Measurements from ENCODE around the gene TICAM2. TPM values are rescaled to one million over a fixed set of nuclear protein-coding genes. Genes with fewer than 3 reads are reported as not detected.
A peak's percentile ranks its signal among the peaks of the same experiment; 100 is the strongest.

Gene TICAM2
- total RNA-seq, 1 experiment from 2014 or later, result 2.1 TPM

DNA sequence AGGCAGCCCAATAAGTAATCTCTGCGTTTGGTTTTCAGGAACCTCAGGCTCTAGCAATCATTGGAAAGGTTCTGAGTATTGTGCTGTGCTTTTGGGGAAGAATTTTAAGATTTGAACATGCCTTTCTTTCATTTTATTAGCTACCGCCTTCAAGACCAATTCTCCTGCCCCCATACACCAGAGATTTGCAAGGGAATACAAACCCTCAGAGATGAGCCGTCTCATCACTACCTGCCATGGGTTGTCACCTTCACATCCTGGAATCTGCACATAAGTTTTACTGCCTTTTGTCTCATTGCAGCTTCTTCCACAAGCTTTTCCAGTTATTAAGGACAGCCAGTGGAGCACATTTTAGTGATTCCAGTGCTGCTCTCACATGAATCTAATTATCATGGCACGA is 35.2 kb upstream of the TICAM2 start:
- Mint-ChIP-seq H3K36me3 (ENCODE audit: insufficient read depth, unreplicated experiment) (no peaks in the 10 kb centered on the region), H3K27ac (ENCODE audit: unreplicated experiment) (no peak overlapping the region), H3K27me3 (ENCODE audit: unreplicated experiment) (no peaks in the 10 kb centered on the region), H3K4me3 (ENCODE audit: low read depth, unreplicated experiment) (no peak overlapping the region), H3K9me3 (ENCODE audit: low read depth, unreplicated experiment) (no peaks in the 10 kb centered on the region), H3K4me1 (ENCODE audit: low read depth, unreplicated experiment) (no peaks in the 10 kb centered on the region)
- CTCF ChIA-PET, result no interaction called here
- intact Hi-C loops (cut with micrococcal nuclease; ENCODE audit: unreplicated experiment), result no loop called here
- BruUV-seq (replicated peaks), result no TSS peak
- TF ChIP-seq, protein P1, sequence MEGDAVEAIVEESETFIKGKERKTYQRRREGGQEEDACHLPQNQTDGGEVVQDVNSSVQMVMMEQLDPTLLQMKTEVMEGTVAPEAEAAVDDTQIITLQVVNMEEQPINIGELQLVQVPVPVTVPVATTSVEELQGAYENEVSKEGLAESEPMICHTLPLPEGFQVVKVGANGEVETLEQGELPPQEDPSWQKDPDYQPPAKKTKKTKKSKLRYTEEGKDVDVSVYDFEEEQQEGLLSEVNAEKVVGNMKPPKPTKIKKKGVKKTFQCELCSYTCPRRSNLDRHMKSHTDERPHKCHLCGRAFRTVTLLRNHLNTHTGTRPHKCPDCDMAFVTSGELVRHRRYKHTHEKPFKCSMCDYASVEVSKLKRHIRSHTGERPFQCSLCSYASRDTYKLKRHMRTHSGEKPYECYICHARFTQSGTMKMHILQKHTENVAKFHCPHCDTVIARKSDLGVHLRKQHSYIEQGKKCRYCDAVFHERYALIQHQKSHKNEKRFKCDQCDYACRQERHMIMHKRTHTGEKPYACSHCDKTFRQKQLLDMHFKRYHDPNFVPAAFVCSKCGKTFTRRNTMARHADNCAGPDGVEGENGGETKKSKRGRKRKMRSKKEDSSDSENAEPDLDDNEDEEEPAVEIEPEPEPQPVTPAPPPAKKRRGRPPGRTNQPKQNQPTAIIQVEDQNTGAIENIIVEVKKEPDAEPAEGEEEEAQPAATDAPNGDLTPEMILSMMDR (IDR thresholded peaks at IDR 0.05; ENCODE audit: unreplicated experiment), result no peak
- DNase-seq, result no peak

DNA sequence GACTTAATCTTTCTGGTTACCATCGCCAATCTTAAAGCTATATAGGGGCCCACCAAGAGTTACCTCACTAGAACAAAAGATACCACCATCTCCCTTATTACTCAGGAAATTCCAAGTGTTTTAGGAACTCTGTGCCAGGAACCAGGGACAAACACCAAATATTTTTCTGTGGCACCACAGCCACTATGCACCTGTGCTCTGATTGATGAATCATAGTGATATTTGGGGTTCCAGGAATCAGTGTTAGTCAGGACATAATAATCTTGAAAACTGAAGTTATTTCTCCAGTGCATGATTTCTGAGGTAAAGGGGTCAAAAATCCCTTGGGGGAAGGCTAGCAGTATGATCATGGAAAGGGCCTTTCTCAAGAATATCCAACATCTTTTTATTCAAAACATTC is 33.7 kb upstream of the TICAM2 start:
- H3K4me1 Mint-ChIP-seq (ENCODE audit: low read depth, unreplicated experiment), result no peaks in the 10 kb centered on the region
- intact Hi-C loops (cut with micrococcal nuclease; ENCODE audit: unreplicated experiment), result no loop called here
- no peak overlapping the region for H3K4me3 Mint-ChIP-seq (ENCODE audit: low read depth, unreplicated experiment)
- no peaks in the 10 kb centered on the region for H3K36me3 Mint-ChIP-seq (ENCODE audit: insufficient read depth, unreplicated experiment)
- TF ChIP-seq, protein P1 (IDR thresholded peaks at IDR 0.05; ENCODE audit: unreplicated experiment), result no peak
- CTCF ChIA-PET, result interaction anchor here (1.1 kb wide), 1 partner anchor 8 kb away, joined by 3 read pairs; no protein-coding TSS in a partner anchor
- H3K27me3 Mint-ChIP-seq (ENCODE audit: unreplicated experiment), result no peaks in the 10 kb centered on the region
- no TSS peak for BruUV-seq (replicated peaks)
- no peaks in the 10 kb centered on the region for H3K9me3 Mint-ChIP-seq (ENCODE audit: low read depth, unreplicated experiment)
- H3K27ac Mint-ChIP-seq (ENCODE audit: unreplicated experiment), result no peak overlapping the region
- DNase-seq, result no peak

DNA sequence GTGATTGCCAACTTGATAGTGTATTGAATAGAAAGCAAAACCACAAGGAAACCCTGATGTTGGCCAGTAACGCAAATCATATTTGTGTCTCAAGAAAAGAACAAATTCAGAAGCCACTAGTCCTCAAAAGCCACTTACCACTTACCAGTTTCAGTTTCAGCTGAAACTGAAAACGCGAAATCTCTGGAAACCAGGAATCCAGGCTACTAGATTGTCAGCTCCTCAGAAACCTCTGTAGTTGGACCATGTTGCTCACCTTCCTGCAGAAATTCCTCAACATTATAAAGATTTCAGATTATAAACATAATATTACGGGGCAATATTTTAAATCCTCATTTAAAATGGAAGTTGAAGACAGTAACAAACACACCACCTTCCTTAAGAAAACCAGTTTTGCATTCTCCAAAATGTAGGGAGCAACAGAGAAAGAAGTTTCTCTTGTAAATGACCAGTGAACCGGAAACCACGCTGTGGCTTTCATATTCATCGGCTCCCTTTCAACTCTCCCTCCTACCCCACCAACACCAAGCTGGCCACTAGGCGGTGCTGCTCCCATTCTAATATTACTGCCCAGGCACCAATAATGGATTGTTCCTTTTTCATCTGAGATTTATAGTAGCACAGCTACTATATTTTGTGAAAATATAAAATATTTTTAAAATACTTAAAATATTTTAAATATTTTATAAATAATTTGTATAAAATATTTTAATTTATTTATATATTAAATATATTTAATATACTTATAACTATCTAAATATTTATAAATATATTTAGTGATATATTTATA is 32.3 kb upstream of the TICAM2 start:
- TF ChIP-seq, protein P1 (IDR thresholded peaks at IDR 0.05; ENCODE audit: unreplicated experiment), result peak; percentile 86
- TSS peak; percentile 57 for BruUV-seq (replicated peaks)
- peak; percentile 91 for DNase-seq
- no peaks in the 10 kb centered on the region for H3K36me3 Mint-ChIP-seq (ENCODE audit: insufficient read depth, unreplicated experiment)
- peak overlapping the region; percentile 68 for H3K27ac Mint-ChIP-seq (ENCODE audit: unreplicated experiment)
- peak overlapping the region; percentile 36 for H3K4me3 Mint-ChIP-seq (ENCODE audit: low read depth, unreplicated experiment)
- intact Hi-C loops (cut with micrococcal nuclease; ENCODE audit: unreplicated experiment), result loop anchor here (1.0 to 5.0 kb wide), 5 partner anchors 197 to 434 kb away; partner anchors contain the start of gene ARL14EPL
- no peaks in the 10 kb centered on the region for H3K27me3 Mint-ChIP-seq (ENCODE audit: unreplicated experiment)
- CTCF ChIA-PET, result interaction anchor here (0.7 to 1.4 kb wide), 5 partner anchors 9 to 450 kb away, joined by 3 to 7 read pairs (median 4); partner anchors contain the start of genes COMMD10 and TMED7
- H3K9me3 Mint-ChIP-seq (ENCODE audit: low read depth, unreplicated experiment), result no peaks in the 10 kb centered on the region
- no peaks in the 10 kb centered on the region for H3K4me1 Mint-ChIP-seq (ENCODE audit: low read depth, unreplicated experiment)

DNA sequence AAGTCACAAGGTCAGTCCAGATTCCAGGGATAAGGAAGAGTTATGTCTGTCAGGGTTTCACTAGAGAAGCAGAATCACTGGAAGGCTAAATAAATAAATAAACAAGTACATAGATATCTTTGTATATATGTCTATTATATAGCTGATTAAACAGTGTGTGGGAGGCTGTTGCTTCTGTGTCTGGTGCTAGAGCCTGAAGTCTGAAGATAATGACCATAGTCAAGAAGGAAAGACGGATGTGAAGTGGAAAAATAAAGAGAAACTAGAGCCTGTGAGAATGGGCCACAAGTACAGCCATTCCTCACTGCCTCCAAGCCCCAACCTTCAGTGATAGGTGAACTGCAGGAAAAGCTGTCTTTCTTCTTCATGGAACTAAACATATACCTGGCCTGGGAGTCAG is 27.6 kb upstream of the TICAM2 start:
- Mint-ChIP-seq H3K4me1 (ENCODE audit: low read depth, unreplicated experiment) (no peaks in the 10 kb centered on the region), H3K36me3 (ENCODE audit: insufficient read depth, unreplicated experiment) (no peaks in the 10 kb centered on the region), H3K9me3 (ENCODE audit: low read depth, unreplicated experiment) (no peaks in the 10 kb centered on the region), H3K27me3 (ENCODE audit: unreplicated experiment) (no peaks in the 10 kb centered on the region), H3K27ac (ENCODE audit: unreplicated experiment) (no peak overlapping the region), H3K4me3 (ENCODE audit: low read depth, unreplicated experiment) (no peak overlapping the region)
- TF ChIP-seq, protein P1 (IDR thresholded peaks at IDR 0.05; ENCODE audit: unreplicated experiment), result no peak
- intact Hi-C loops (cut with micrococcal nuclease; ENCODE audit: unreplicated experiment), result loop anchor here (5.0 kb wide), 1 partner anchor 257 kb away; no protein-coding TSS in a partner anchor
- CTCF ChIA-PET, result no interaction called here
- no TSS peak for BruUV-seq (replicated peaks)
- no peak for DNase-seq
